ENCODE data around the gene OR4E1.

GRCh38 chr14:21668377-21668776 is 5.2 kb downstream of the OR4E1 start:
- TF ChIP-seq, protein P1, sequence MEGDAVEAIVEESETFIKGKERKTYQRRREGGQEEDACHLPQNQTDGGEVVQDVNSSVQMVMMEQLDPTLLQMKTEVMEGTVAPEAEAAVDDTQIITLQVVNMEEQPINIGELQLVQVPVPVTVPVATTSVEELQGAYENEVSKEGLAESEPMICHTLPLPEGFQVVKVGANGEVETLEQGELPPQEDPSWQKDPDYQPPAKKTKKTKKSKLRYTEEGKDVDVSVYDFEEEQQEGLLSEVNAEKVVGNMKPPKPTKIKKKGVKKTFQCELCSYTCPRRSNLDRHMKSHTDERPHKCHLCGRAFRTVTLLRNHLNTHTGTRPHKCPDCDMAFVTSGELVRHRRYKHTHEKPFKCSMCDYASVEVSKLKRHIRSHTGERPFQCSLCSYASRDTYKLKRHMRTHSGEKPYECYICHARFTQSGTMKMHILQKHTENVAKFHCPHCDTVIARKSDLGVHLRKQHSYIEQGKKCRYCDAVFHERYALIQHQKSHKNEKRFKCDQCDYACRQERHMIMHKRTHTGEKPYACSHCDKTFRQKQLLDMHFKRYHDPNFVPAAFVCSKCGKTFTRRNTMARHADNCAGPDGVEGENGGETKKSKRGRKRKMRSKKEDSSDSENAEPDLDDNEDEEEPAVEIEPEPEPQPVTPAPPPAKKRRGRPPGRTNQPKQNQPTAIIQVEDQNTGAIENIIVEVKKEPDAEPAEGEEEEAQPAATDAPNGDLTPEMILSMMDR (conservative IDR thresholded peaks at IDR 0.05 in 1 of 2, IDR thresholded peaks at IDR 0.05 in 1 of 2; ENCODE audit: extremely low read depth in 1 of 2, insufficient read depth in 1 of 2, low read depth in 1 of 2, low read length in 2 of 2): no peak
- TF ChIP-seq EZH2 (IDR thresholded peaks at IDR 0.05; ENCODE audit: borderline replicate concordance, low read length): no peak
